ENCODE data around the gene YPEL1. TPM values are rescaled to one million over a fixed set of nuclear protein-coding genes. Genes with fewer than 3 reads are reported as not detected.

YPEL1 gene
- total RNA-seq, 1 donor = 2.2 TPM

GRCh38 chr22:21761086-21761485, 25.5 kb upstream of the YPEL1 start:
- H3K4me2 ChIP-seq (ENCODE audit: insufficient read depth, low read length) = peak overlapping the region; percentile 13
- H3K27me3 ChIP-seq (ENCODE audit: insufficient read depth, low read length) = no peaks in the 10 kb centered on the region
- H4K20me1 ChIP-seq (ENCODE audit: insufficient read depth, low read length) = peaks cover 10% of the 10 kb centered on the region
- H3K9me3 ChIP-seq (ENCODE audit: low read depth, low read length) = no peaks in the 10 kb centered on the region
- no peak overlapping the region for H2AFZ ChIP-seq (ENCODE audit: low read length)
- peak overlapping the region; percentile 66 for H3K27ac ChIP-seq (ENCODE audit: low read depth, low read length)
- no peak for DNase-seq (ENCODE audit: insufficient read length, low spot score, missing footprints)
- no peak overlapping the region for H3K4me3 ChIP-seq (ENCODE audit: insufficient read depth, low read length)
- H3K79me2 ChIP-seq (ENCODE audit: insufficient read depth, low read length) = no peaks in the 10 kb centered on the region
- H3K4me1 ChIP-seq (ENCODE audit: insufficient read depth, low read length) = peaks cover 29% of the 10 kb centered on the region
- TF ChIP-seq CTCF (IDR thresholded peaks at IDR 0.05; ENCODE audit: extremely low read depth, low read depth, low read length) = no peak
- peaks cover 52% of the 10 kb centered on the region for H3K36me3 ChIP-seq (ENCODE audit: insufficient read depth, low read length)

GRCh38 chr22:21760640-21761039, 25.0 kb upstream of the YPEL1 start:
- no peak overlapping the region for H2AFZ ChIP-seq (ENCODE audit: low read length)
- H3K27me3 ChIP-seq (ENCODE audit: insufficient read depth, low read length) = no peaks in the 10 kb centered on the region
- no peak overlapping the region for H3K4me3 ChIP-seq (ENCODE audit: insufficient read depth, low read length)
- no peaks in the 10 kb centered on the region for H3K9me3 ChIP-seq (ENCODE audit: low read depth, low read length)
- H3K4me1 ChIP-seq (ENCODE audit: insufficient read depth, low read length) = peaks cover 34% of the 10 kb centered on the region
- peaks cover 48% of the 10 kb centered on the region for H3K36me3 ChIP-seq (ENCODE audit: insufficient read depth, low read length)
- TF ChIP-seq CTCF (IDR thresholded peaks at IDR 0.05; ENCODE audit: extremely low read depth, low read depth, low read length) = no peak
- peak overlapping the region; percentile 13 for H3K4me2 ChIP-seq (ENCODE audit: insufficient read depth, low read length)
- H3K27ac ChIP-seq (ENCODE audit: low read depth, low read length) = peak overlapping the region; percentile 66
- no peaks in the 10 kb centered on the region for H3K79me2 ChIP-seq (ENCODE audit: insufficient read depth, low read length)
- peaks cover 10% of the 10 kb centered on the region for H4K20me1 ChIP-seq (ENCODE audit: insufficient read depth, low read length)
- no peak for DNase-seq (ENCODE audit: insufficient read length, low spot score, missing footprints)

- Histone ChIP-seq H3K27me3 (ENCODE audit: insufficient read depth, low read length) (no peaks in the 10 kb centered on the region), H3K9me3 (ENCODE audit: low read depth, low read length) (no peaks in the 10 kb centered on the region), H3K27ac (ENCODE audit: low read depth, low read length) (peak overlapping the region; percentile 66), H3K4me3 (ENCODE audit: insufficient read depth, low read length) (no peak overlapping the region), H2AFZ (ENCODE audit: low read length) (no peak overlapping the region), H3K36me3 (ENCODE audit: insufficient read depth, low read length) (peaks cover 40% of the 10 kb centered on the region), H3K79me2 (ENCODE audit: insufficient read depth, low read length) (no peaks in the 10 kb centered on the region), H3K4me1 (ENCODE audit: insufficient read depth, low read length) (peaks cover 42% of the 10 kb centered on the region), H3K4me2 (ENCODE audit: insufficient read depth, low read length) (no peak overlapping the region), H4K20me1 (ENCODE audit: insufficient read depth, low read length) (peaks cover 14% of the 10 kb centered on the region)
- no peak for DNase-seq (ENCODE audit: insufficient read length, low spot score, missing footprints)
- TF ChIP-seq CTCF (IDR thresholded peaks at IDR 0.05; ENCODE audit: extremely low read depth, low read depth, low read length) = no peak
Observed at GRCh38 chr22:21759646-21760376, 24.2 kb upstream of the YPEL1 start.

GRCh38 chr22:21759093-21759492, 23.5 kb upstream of the YPEL1 start:
- Histone ChIP-seq H3K79me2 (ENCODE audit: insufficient read depth, low read length) (no peaks in the 10 kb centered on the region), H3K36me3 (ENCODE audit: insufficient read depth, low read length) (peaks cover 35% of the 10 kb centered on the region), H3K27me3 (ENCODE audit: insufficient read depth, low read length) (no peaks in the 10 kb centered on the region), H4K20me1 (ENCODE audit: insufficient read depth, low read length) (peaks cover 14% of the 10 kb centered on the region), H2AFZ (ENCODE audit: low read length) (no peak overlapping the region), H3K4me1 (ENCODE audit: insufficient read depth, low read length) (peaks cover 49% of the 10 kb centered on the region), H3K27ac (ENCODE audit: low read depth, low read length) (no peak overlapping the region), H3K9me3 (ENCODE audit: low read depth, low read length) (no peaks in the 10 kb centered on the region), H3K4me2 (ENCODE audit: insufficient read depth, low read length) (no peak overlapping the region), H3K4me3 (ENCODE audit: insufficient read depth, low read length) (no peak overlapping the region)
- no peak for TF ChIP-seq CTCF (IDR thresholded peaks at IDR 0.05; ENCODE audit: extremely low read depth, low read depth, low read length)
- no peak for DNase-seq (ENCODE audit: insufficient read length, low spot score, missing footprints)
